ENCODE results near the gene ATG5.
A peak's percentile ranks its signal among the peaks of the same experiment; 100 is the strongest.

Gene ATG5

DNA sequence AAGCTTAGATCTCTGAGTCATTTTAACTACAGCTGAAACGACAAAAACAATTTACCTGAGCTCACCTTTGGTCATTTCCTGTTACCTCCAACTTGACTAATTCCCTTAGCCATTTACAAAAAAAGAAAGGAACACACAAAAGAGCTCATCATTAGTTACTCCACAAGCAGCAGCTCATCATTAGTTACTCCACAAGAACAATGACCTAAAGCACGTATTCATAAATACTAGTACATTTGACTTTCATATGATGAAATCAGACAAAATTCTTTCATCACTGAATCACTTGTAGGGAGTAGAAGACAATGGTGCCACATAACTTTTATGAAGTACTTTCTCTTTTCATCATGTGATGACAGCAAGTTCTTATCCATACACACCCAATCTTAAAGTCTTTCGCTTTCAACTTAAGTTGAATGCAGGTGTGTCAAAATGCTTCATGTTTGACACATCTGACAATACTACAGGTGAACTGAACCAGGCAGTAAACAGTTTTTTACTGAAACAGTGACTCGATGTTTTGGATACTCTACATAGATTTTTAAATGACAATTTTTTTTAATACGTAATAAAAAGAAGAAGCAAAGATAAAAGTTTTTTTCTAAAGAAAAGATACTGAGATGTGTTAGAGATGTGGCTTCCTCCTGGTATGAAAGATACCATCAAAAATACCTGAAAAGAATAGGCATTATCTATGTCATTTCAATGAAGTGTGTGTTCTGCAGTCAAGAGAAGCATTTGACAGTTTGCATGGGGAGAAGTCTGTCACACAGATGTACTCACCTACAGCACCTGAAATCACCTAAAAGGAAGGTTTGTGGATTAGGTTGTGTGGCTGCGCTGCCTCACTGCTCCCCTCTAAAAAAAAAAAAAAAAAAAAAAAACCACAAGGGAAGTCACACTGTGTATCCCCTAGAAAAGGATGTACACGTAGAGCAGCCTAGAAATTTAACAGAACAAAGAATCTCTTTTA is 130.3 kb downstream of the ATG5 start:
- H3K4me1 Mint-ChIP-seq (ENCODE audit: low read depth), result peaks cover 44% of the 10 kb centered on the region

GRCh38 chr6:106192824-106193223 is 132.7 kb downstream of the ATG5 start:
- Mint-ChIP-seq H3K4me3 (no peak overlapping the region), H3K9me3 (ENCODE audit: low read depth) (no peaks in the 10 kb centered on the region), H3K36me3 (peaks cover 9% of the 10 kb centered on the region), H3K4me1 (ENCODE audit: low read depth) (peaks cover 49% of the 10 kb centered on the region), H3K27ac (no peak overlapping the region), H3K27me3 (no peaks in the 10 kb centered on the region)

More for the DNA sequence above, 130.3 kb downstream of the ATG5 start:
- no peaks in the 10 kb centered on the region for H3K9me3 Mint-ChIP-seq (ENCODE audit: low read depth)
- H3K27me3 Mint-ChIP-seq, result no peaks in the 10 kb centered on the region
- H3K36me3 Mint-ChIP-seq, result peaks cover 16% of the 10 kb centered on the region
- H3K27ac Mint-ChIP-seq, result peak overlapping the region; percentile 79
- H3K4me3 Mint-ChIP-seq, result peak overlapping the region; percentile 70

GRCh38 chr6:106188104-106188794 is 137.3 kb downstream of the ATG5 start:
- Mint-ChIP-seq H3K27ac (peak overlapping the region; percentile 86), H3K4me3 (no peak overlapping the region), H3K4me1 (ENCODE audit: low read depth) (peaks cover 41% of the 10 kb centered on the region), H3K36me3 (peaks cover 21% of the 10 kb centered on the region), H3K9me3 (ENCODE audit: low read depth) (no peaks in the 10 kb centered on the region), H3K27me3 (no peaks in the 10 kb centered on the region)

DNA sequence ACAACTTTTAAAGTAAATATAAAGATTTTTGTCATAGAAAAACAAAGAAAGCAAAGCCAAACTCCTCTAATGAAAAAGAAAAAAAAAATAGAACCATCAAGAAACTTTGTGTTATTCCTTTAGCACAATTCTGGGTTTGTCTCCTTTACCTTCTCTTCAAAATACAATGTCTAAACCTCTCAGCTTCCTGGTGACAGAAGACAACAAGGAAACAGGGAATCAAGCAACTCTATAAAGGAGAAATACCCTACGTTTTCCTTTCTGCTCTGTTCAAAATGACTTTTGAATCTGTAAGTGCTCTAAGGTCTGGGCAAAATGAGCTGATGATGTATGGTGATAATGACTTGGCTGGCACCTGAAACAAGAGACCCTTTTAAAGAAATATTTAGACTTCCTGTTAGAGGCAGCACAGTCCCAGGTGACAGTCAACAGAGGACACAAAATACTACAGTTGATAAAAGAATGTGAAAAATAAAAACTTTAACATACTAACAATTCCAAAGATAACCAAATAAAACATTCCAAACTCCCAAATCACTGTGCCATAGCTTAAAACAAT is 138.1 kb downstream of the ATG5 start:
- peaks cover 40% of the 10 kb centered on the region for H3K4me1 Mint-ChIP-seq (ENCODE audit: low read depth)
- H3K4me3 Mint-ChIP-seq, result peak overlapping the region; percentile 9
- H3K36me3 Mint-ChIP-seq, result peaks cover 17% of the 10 kb centered on the region
- H3K9me3 Mint-ChIP-seq (ENCODE audit: low read depth), result no peaks in the 10 kb centered on the region
- peak overlapping the region; percentile 80 for H3K27ac Mint-ChIP-seq
- no peaks in the 10 kb centered on the region for H3K27me3 Mint-ChIP-seq

DNA sequence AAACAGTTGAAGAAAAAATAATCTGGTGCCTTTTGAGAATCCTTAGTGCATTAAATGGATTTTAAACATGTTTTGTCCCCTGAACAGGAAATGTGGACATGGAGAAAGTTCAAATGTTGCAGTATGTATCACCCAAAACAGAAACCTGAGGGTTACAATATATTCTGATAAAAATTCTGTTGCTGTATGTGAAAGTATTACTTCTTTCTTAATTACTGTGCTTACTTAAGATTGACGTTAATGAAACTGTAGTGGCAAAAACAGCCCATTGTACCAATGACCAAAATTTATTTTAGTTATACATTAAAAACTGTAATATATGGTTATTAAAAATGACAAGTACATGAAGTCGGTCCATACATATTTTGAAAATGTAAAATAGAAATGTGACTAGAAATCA is 138.8 kb downstream of the ATG5 start:
- no peaks in the 10 kb centered on the region for H3K27me3 Mint-ChIP-seq
- peaks cover 20% of the 10 kb centered on the region for H3K36me3 Mint-ChIP-seq
- H3K4me3 Mint-ChIP-seq, result no peak overlapping the region
- H3K4me1 Mint-ChIP-seq (ENCODE audit: low read depth), result peaks cover 43% of the 10 kb centered on the region
- H3K27ac Mint-ChIP-seq, result peak overlapping the region; percentile 70
- H3K9me3 Mint-ChIP-seq (ENCODE audit: low read depth), result no peaks in the 10 kb centered on the region

- peak overlapping the region; percentile 36 for H3K27ac Mint-ChIP-seq
Measured at GRCh38 chr6:106186172-106186571, 139.4 kb downstream of the ATG5 start.

DNA sequence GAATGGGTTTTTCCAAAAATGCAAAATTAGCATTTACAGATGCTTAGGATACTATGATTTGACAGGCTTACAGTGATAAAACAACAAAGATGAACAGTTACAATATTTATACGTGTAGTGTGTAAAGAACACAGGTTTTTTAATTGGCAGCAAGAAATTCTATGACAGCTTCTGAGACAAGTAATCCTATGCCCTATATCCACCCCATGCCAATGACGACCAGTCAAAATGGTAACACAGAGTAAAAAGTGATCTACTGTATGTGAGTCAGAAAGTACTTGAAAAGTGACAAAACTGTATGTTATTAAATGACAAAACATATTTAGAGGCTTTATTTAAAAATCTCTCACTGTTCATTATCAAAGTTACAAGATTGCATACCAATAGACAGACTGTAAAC is 139.9 kb downstream of the ATG5 start:
- Mint-ChIP-seq H3K27ac (peak overlapping the region; percentile 36), H3K4me3 (no peak overlapping the region), H3K9me3 (ENCODE audit: low read depth) (no peaks in the 10 kb centered on the region), H3K36me3 (peaks cover 17% of the 10 kb centered on the region), H3K4me1 (ENCODE audit: low read depth) (peaks cover 45% of the 10 kb centered on the region), H3K27me3 (no peaks in the 10 kb centered on the region)

More at GRCh38 chr6:106186172-106186571, 139.4 kb downstream of the ATG5 start:
- Mint-ChIP-seq H3K9me3 (ENCODE audit: low read depth) (no peaks in the 10 kb centered on the region), H3K4me3 (no peak overlapping the region), H3K4me1 (ENCODE audit: low read depth) (peaks cover 45% of the 10 kb centered on the region), H3K36me3 (peaks cover 17% of the 10 kb centered on the region), H3K27me3 (no peaks in the 10 kb centered on the region)

DNA sequence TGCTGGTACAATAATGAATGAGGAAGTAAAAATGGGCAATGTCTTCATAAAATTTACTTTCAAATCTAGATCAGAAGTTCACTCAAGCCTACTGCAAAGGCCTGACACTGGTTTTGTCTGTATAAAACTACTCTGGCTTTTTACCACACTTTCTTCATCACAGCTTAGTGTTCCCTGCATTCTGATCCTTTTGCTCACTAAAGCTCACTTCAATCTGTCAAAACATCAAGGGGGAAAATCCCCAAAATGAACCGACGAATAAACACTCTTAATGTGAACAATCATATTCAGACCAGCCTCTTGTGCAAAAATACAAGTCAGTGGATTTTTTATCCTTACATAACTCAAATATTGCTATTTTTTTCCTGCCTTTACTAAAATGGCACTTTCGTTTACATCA is 140.9 kb downstream of the ATG5 start:
- peaks cover 45% of the 10 kb centered on the region for H3K4me1 Mint-ChIP-seq (ENCODE audit: low read depth)
- peak overlapping the region; percentile 2 for H3K27ac Mint-ChIP-seq
- H3K27me3 Mint-ChIP-seq, result no peaks in the 10 kb centered on the region
- H3K4me3 Mint-ChIP-seq, result no peak overlapping the region
- H3K36me3 Mint-ChIP-seq, result peaks cover 17% of the 10 kb centered on the region
- H3K9me3 Mint-ChIP-seq (ENCODE audit: low read depth), result no peaks in the 10 kb centered on the region

GRCh38 chr6:106183430-106183829 is 142.1 kb downstream of the ATG5 start:
- peaks cover 38% of the 10 kb centered on the region for H3K4me1 Mint-ChIP-seq (ENCODE audit: low read depth)
- H3K36me3 Mint-ChIP-seq, result peaks cover 17% of the 10 kb centered on the region
- H3K9me3 Mint-ChIP-seq (ENCODE audit: low read depth), result no peaks in the 10 kb centered on the region
- no peak overlapping the region for H3K27ac Mint-ChIP-seq
- no peaks in the 10 kb centered on the region for H3K27me3 Mint-ChIP-seq
- H3K4me3 Mint-ChIP-seq, result no peak overlapping the region

DNA sequence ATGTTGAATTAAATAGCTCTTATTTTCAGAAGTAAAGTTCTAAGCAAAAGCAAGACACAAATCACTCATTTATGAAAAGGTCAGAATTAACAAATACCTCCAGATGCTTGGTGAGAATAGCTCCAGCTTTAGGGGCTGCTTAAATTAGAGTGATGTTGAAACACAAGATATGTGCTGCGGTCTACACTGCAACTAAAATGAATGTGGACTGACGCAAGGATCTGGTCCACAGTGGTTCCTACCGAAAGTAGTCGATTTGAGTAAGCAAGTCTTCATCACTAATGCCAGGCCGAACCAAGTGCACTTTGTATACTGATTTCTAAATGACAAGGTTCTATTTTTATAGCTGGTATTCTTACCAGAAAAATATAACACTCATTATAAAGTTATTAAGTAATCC is 143.1 kb downstream of the ATG5 start:
- Mint-ChIP-seq H3K27ac (no peak overlapping the region), H3K4me1 (ENCODE audit: low read depth) (peaks cover 32% of the 10 kb centered on the region), H3K27me3 (no peaks in the 10 kb centered on the region), H3K9me3 (ENCODE audit: low read depth) (no peaks in the 10 kb centered on the region), H3K4me3 (no peak overlapping the region), H3K36me3 (peaks cover 17% of the 10 kb centered on the region)

DNA sequence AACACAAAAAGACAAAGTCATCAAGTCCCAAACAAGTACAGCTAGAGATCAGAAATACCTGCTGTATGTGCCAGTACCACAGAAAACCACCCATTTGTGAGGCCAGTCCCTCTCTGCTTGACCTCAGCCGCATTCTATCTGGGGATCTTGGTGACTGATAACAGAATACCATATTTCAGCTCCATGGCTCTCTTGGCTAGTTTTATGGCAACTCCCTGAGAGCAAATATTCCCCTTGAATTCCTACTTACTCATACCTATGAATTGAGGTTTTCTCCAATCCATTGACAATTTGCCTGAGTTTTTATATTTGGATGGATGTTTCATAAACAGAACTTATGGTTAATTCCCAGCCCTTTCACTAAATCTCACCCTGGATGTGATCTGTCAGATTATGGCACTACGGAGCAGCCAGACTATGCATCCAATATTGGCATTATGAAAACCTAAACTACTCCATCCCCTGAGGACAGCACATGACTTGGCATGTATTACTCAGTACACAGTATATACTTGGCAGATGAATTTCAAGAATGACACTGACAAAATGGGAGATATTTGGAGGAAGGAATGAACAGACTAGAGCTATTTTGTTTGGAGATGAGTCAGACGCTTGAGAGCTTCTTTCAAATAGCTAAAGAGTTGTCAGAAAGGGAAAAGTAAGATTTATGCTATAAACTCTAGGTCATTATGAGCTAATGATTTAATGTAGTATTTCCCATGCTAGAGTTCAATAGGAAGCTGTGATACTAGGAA is 143.7 kb downstream of the ATG5 start:
- H3K4me3 Mint-ChIP-seq, result no peak overlapping the region
- H3K27me3 Mint-ChIP-seq, result no peaks in the 10 kb centered on the region
- no peak overlapping the region for H3K27ac Mint-ChIP-seq
- peaks cover 17% of the 10 kb centered on the region for H3K36me3 Mint-ChIP-seq
- no peaks in the 10 kb centered on the region for H3K9me3 Mint-ChIP-seq (ENCODE audit: low read depth)
- H3K4me1 Mint-ChIP-seq (ENCODE audit: low read depth), result peaks cover 27% of the 10 kb centered on the region

DNA sequence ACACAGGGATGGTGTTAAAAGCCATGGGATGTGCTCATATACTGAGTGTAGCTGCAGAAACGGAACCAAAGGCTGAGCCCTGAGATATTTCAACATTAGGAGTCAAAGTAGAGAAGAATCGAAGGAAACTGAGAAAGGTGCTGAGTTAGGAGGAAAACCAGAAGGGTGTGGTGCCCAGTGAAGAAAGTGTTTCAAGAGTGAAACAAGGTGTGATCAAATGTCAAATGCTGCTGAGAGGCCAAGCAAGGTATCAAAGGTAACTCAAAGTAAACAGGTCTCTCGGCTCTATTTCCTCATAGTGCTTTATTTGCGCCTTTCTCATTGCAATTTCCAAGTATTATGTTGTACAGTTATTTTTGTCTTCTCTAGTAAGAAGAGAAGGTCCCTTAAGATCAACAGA is 145.4 kb downstream of the ATG5 start:
- Mint-ChIP-seq H3K27ac (no peak overlapping the region), H3K4me3 (no peak overlapping the region), H3K27me3 (peaks cover 2% of the 10 kb centered on the region), H3K9me3 (ENCODE audit: low read depth) (no peaks in the 10 kb centered on the region), H3K36me3 (peaks cover 7% of the 10 kb centered on the region), H3K4me1 (ENCODE audit: low read depth) (peaks cover 14% of the 10 kb centered on the region)

- peaks cover 2% of the 10 kb centered on the region for H3K27me3 Mint-ChIP-seq
Measured at GRCh38 chr6:106178900-106179299, 146.7 kb downstream of the ATG5 start.

GRCh38 chr6:106177786-106178185 is 147.8 kb downstream of the ATG5 start:
- peaks cover 2% of the 10 kb centered on the region for H3K27me3 Mint-ChIP-seq
- H3K4me3 Mint-ChIP-seq, result no peak overlapping the region
- peaks cover 13% of the 10 kb centered on the region for H3K4me1 Mint-ChIP-seq (ENCODE audit: low read depth)
- H3K9me3 Mint-ChIP-seq (ENCODE audit: low read depth), result no peaks in the 10 kb centered on the region
- peaks cover 5% of the 10 kb centered on the region for H3K36me3 Mint-ChIP-seq
- H3K27ac Mint-ChIP-seq, result no peak overlapping the region

More at GRCh38 chr6:106178900-106179299, 146.7 kb downstream of the ATG5 start:
- Mint-ChIP-seq H3K36me3 (peaks cover 5% of the 10 kb centered on the region), H3K9me3 (ENCODE audit: low read depth) (no peaks in the 10 kb centered on the region), H3K27ac (no peak overlapping the region), H3K4me1 (ENCODE audit: low read depth) (peaks cover 10% of the 10 kb centered on the region), H3K4me3 (no peak overlapping the region)

Data from activated naive CD8-positive, alpha-beta T cell (primary cell).